GM21367 (cell line): ENCODE results near the gene CFAP61.
"Not testable (repeated sequence)": the region's sequence is repeated elsewhere in the genome, so short reads cannot be mapped to it uniquely, and the experiment has no call there.

ENCODE experiments used
- ATAC-seq: cut with Tn5 transposase; IDR thresholded peaks from one replicate; pipeline ENCODE4 v1.9.1; 2021; ENCODE audit not compliant: unreplicated experiment

CFAP61 gene

GRCh38 chr20:20089939-20090338 lies 37.6 kb downstream of the CFAP61 start:
- ATAC-seq, result no peak

DNA sequence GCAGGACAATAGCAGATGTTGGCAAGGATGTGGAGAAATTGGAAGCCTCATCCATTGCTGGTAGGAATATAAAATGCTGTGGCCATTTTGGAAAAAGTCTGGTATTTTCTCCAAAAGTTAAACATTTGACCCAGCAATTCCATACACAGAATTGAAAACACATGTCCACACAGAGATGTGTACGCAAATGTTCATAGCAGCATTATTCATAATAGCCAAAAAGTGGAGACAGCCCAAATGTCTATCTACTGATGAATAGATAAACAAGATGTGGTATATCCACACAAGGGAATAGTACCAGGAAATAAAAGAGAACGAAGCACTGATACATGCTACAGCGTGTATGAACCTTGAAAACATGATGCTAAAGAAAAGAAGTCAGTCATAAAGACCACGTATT lies 40.5 kb downstream of the CFAP61 start:
- ATAC-seq, result no peak

GRCh38 chr20:20094410-20094809 lies 42.1 kb downstream of the CFAP61 start:
- no peak for ATAC-seq

DNA sequence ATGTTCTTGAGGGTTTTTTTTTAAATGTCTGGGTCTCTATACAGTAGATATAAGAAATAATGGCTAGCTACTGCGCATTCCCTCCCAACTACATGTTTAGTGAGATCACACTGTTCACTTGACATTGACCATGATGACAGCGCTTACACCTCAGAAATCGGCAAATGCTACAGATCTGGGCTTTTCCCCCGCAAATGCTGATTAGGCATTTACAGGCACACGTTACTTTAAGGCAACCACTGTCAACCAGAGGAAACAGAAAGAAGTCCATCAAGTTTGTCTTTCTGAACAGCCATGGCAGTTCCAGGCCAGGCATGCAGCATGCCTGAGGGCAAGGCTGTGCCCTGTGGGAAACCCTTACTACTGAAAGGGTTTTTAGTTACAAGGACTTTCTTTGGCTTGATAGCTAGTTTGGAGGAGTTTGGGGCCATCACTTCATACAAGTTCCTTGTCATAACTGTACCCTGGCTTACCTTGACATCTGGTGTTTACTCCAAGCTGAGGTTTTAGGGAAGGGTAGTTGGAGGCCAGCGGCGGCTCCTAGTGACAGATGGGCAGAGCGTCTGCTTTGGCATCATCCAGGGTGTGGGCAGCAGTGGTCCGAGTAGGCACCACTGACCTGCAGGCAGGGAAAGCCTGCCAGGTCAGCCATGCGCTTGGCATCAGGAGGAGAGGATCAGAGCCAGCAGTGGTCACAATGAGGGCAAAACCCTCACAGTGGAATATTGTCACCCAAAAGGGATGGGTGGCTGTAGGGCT lies 43.0 kb downstream of the CFAP61 start:
- no peak for ATAC-seq

DNA sequence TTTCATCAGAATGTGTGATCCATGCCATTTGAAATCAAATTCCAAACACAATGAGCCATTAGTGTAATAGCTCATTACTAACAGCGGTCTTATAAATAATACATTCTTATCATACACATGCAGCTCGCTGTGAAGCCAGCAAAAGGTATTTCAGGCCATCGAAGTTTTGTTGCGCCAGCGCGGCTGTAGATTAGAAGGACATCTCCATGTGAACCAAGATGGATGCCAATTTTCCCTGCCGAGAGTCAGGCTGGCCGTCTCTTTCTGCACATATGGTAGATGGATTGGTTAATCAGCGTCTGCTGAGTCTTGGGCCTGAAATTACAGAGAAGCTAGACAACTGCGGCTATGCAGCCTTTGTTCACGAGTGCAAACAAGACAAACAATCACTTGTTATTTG lies 44.1 kb downstream of the CFAP61 start:
- no peak for ATAC-seq

DNA sequence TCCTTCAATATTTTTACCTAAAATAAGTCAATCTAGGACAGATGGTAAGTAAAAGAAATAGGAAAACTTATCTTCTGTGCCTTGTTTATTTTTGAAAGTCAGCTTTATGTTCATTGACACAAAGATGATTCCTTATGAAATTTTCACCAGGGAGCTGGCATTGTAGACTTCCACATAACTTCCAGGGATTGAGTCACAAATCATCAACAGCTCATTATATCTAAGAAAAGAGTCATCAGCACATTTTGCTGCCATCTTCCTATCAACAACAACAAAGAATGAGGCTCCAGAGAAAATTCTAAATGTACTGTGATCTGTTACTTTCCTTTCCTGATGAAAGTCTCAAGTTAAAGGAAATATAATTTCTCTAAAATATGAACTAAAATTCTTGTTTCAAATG lies 48.5 kb downstream of the CFAP61 start:
- ATAC-seq, result no peak

- ATAC-seq, result no peak
These were observed 49.8 kb downstream of the CFAP61 start for GRCh38 chr20:20102163-20102562.

DNA sequence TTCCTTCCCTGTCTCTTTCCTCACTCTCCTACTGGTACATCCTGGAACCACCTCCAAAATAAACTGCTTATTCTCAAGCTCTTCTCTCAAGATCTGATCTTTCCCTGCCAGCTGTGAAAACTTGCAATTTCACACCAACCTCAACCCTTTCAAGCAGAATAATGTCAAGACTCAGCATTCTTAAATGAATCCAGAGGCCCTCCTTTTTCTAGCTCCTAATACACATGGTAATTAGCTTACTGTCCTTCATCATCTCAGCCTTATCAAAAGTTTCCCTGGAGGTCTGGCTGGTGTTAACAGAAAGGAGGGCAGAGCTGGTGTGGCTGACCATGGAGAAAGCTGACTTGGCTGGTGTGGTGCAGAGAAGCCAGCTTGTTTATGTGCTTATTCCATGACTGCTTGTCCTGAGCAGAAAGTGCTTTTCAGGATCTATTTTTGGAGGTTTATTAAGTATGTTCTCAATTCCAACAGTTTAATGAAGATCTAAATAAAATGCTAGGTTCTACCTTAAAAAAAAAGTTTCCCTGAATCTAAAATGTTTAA lies 50.5 kb downstream of the CFAP61 start:
- ATAC-seq, result no peak

DNA sequence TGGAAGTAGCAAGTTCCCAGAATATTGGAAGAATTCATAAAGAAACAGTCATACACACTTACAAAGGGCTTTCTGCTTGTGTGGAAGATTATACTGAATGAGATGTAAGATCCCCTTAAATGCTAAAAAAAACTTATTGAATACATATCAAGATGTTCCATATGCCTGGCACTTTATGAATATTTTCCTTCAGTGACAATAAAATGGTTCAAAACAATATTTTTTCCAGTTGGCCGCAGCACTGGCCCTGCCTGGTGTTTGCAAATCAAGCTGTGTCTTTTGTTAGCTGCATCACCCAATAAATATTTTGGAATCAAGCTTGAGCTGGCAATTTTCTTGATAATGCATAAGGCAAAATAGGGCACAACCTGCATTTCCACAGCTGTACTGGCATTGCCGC lies 51.2 kb downstream of the CFAP61 start:
- no peak for ATAC-seq

- ATAC-seq, result not testable (repeated sequence)
These were observed 70.9 kb downstream of the CFAP61 start for GRCh38 chr20:20123187-20123586.

DNA sequence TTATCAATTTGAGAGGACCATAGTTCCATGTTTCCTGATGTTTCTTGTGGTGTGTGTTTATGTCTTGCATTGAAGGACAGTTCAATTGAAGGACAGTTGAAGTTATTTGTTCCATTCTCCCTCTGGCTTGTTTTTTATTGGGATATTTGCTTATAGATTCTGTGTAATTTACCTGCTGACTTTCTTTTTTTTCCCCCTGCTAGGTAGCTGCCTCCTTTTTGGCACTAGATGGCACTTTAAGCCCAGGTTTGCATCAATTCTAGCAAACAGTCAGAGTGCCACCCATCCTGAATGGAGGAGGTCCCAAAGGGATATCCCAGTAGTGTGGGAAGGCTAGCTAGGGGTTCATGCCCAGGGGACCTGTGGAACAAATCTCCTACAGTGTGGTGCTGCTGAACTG lies 78.1 kb downstream of the CFAP61 start:
- no peak for ATAC-seq

- no peak for ATAC-seq
These were observed 82.7 kb downstream of the CFAP61 start for GRCh38 chr20:20134941-20135575.

GRCh38 chr20:20136313-20136712 lies 84.0 kb downstream of the CFAP61 start:
- no peak for ATAC-seq

- ATAC-seq, result no peak
These were observed 85.5 kb downstream of the CFAP61 start for GRCh38 chr20:20137851-20138250.

- no peak for ATAC-seq
These were observed 86.2 kb downstream of the CFAP61 start for GRCh38 chr20:20138301-20139064.

- ATAC-seq, result no peak
These were observed 87.1 kb downstream of the CFAP61 start for GRCh38 chr20:20139403-20139802.

GRCh38 chr20:20143165-20143564 lies 90.8 kb downstream of the CFAP61 start:
- no peak for ATAC-seq

DNA sequence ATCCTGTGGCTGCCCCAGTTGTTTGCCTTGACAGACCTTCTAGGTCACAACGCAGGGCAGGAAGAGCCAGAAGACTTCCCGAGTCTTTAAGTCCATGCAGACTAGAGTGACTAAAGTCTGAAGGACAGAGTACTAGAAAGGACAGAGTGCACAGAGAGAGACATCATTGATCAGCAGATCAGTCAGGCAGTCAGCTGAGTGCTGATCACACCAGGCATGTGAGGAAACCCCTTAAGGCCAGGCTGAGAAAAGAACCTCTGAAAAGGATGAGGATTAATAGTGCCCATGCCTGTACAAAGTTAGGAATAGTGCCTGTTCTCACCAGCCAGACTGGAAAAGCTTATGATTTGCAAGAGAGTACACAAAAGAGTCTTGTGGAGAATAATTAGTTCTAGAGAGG lies 91.3 kb downstream of the CFAP61 start:
- no peak for ATAC-seq

- ATAC-seq, result no peak
These were observed 96.4 kb downstream of the CFAP61 start for GRCh38 chr20:20148779-20149178.

GRCh38 chr20:20150241-20150640 lies 97.9 kb downstream of the CFAP61 start:
- ATAC-seq, result no peak

DNA sequence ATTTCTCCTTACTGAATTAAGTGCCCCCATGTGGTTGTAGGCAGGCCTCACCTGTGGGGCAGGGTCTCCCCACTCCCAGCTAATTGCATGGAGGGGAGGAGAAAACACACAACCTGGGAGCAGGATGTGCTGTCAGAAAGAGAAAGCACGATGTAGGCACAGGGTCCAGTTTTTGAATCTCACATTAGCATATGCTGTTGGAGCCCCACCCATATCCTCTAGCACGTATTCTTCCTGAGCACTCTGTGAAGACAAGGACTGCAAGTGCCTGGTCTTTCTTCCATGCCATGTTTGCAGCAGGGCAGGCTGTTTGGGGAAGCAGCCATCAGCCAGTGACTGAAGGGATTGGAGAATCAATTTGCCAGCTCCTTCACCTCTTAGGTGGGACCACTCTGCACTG lies 108.2 kb downstream of the CFAP61 start:
- no peak for ATAC-seq

GRCh38 chr20:20161611-20162010 lies 109.3 kb downstream of the CFAP61 start:
- ATAC-seq, result no peak
